Breast epithelium (tissue), 4 donors: ENCODE data around the gene NPR2. TPM values are rescaled to one million over a fixed set of nuclear protein-coding genes. Genes with fewer than 3 reads are reported as not detected.

Experiments
- DNase-seq, 2 donors: peaks; one replicate each; pipeline ENCODE4 v3.0.0-alpha.2; 2019; ENCODE audit warnings: low spot score in 2 of 2
- H3K27ac ChIP-seq, 2 donors: fragments of 200-600 bp; sonication (generic) in 1 of 2; one replicate each; pipeline ENCODE4 v1.5.1; 2016 to 2019; ENCODE audit warnings: mild to moderate bottlenecking in 1 of 2
- H3K27me3 ChIP-seq, 2 donors: fragments of 200-600 bp; sonication (generic) in 1 of 2; one replicate each; pipeline versions ENCODE4 v1.5.1 to v1.6.0; 2017 to 2019; ENCODE audit warnings: control low read depth in 1 of 2, mild to moderate bottlenecking in 1 of 2
- H3K36me3 ChIP-seq: fragments of 200-600 bp; one replicate; pipeline ENCODE4 v1.5.1; 2019
- H3K4me1 ChIP-seq, 2 donors: fragments of 200-600 bp; sonication (generic); one replicate each; pipeline ENCODE4 v1.5.1; 2016 to 2019; ENCODE audit warnings: control low read depth in 1 of 2
- H3K4me3 ChIP-seq, 3 donors: fragments of 200-600 bp; sonication (generic); 1 replicate in 2 of 3; 2 replicates in 1 of 3; pipeline ENCODE4 v1.5.1; 2016 to 2019; ENCODE audit warnings: mild to moderate bottlenecking in 3 of 3, moderate library complexity in 2 of 3
- H3K9me3 ChIP-seq, 2 donors: fragments of 200-600 bp; sonication (generic) in 1 of 2; one replicate each; pipeline ENCODE4 v1.5.1; 2016 to 2019; ENCODE audit warnings: control low read depth in 1 of 2
- CTCF ChIP-seq, 3 donors: fragments of 450-650 bp; IDR thresholded peaks; one replicate each; pipeline ENCODE4 v1.5.1; 2016 to 2017; ENCODE audit warnings: antibody characterized with exemption in 3 of 3, mild to moderate bottlenecking in 3 of 3, moderate library complexity in 3 of 3
- POLR2A ChIP-seq: fragments of 450-650 bp; IDR thresholded peaks from one replicate; pipeline ENCODE4 v1.6.1; 2016; ENCODE audit warnings: antibody characterized with exemption, mild to moderate bottlenecking, moderate library complexity
- POLR2AphosphoS5 ChIP-seq, 3 donors: sonication (generic); formaldehyde crosslinking; IDR thresholded peaks; one replicate each; pipeline ENCODE4 v1.6.1; 2017; ENCODE audit warnings: antibody characterized with exemption in 3 of 3
- intact Hi-C: fragments of 100-400 bp; cut with DNase I; formaldehyde crosslinking; loops from one replicate; pipeline ENCODE4 v1.15.1; 2023; ENCODE audit warnings: low total_unique reads
- total RNA-seq, 3 donors: library from RNA; depleted of rRNA; stranded (reverse); fragments of >200 nt; gene quantifications; one replicate each; pipeline ENCODE4 v1.1.0, GENCODE V29; 2016

The NPR2 gene
- 10 to 100 TPM; 10.2 to 34.2 (median 14.7) TPM for total RNA-seq

GRCh38 chr9:35791297-35791921 is at the start of gene NPR2:
Gene NPR2 (plus strand): TSS chr9:35791591. CDS start chr9:35792409, 818 bp downstream.
- H3K4me1 ChIP-seq, result peaks cover 0 to 4% of the 10 kb centered on the region in 2 donors
- no peaks in the 10 kb centered on the region for H3K9me3 ChIP-seq
- H3K4me3 ChIP-seq, result peak within 1 kb of the TSS; percentile 56 to 81 (median 56)
- H3K36me3 ChIP-seq, result no peaks in the 10 kb centered on the region
- no peak for DNase-seq
- TF ChIP-seq POLR2AphosphoS5 (IDR thresholded peaks at IDR 0.05), result no peak
- no peak for TF ChIP-seq CTCF (IDR thresholded peaks at IDR 0.05)
- no peak for TF ChIP-seq POLR2A
- intact Hi-C loops, result loop anchor here (5.0 kb wide), 1 partner anchor 96 kb away; no protein-coding TSS in a partner anchor
- H3K27me3 ChIP-seq, result no peaks in the 10 kb centered on the region
- peak within 1 kb of the TSS; percentile 54 to 91 for H3K27ac ChIP-seq

- TF ChIP-seq POLR2A (no peak), POLR2AphosphoS5 (IDR thresholded peaks at IDR 0.05) (no peak), CTCF (IDR thresholded peaks at IDR 0.05) (no peak)
- no peak overlapping the region for H3K4me3 ChIP-seq
- H3K4me1 ChIP-seq, result peaks cover 0 to 10% of the 10 kb centered on the region in 2 donors
- H3K9me3 ChIP-seq, result no peaks in the 10 kb centered on the region
- H3K27me3 ChIP-seq, result no peaks in the 10 kb centered on the region
- intact Hi-C loops, result no loop called here
- H3K36me3 ChIP-seq, result peaks cover 13% of the 10 kb centered on the region
- H3K27ac ChIP-seq, result no peak overlapping the region
- no peak for DNase-seq
These were observed 49.7 kb upstream of the NPR2 start for GRCh38 chr9:35741740-35742139.

DNA sequence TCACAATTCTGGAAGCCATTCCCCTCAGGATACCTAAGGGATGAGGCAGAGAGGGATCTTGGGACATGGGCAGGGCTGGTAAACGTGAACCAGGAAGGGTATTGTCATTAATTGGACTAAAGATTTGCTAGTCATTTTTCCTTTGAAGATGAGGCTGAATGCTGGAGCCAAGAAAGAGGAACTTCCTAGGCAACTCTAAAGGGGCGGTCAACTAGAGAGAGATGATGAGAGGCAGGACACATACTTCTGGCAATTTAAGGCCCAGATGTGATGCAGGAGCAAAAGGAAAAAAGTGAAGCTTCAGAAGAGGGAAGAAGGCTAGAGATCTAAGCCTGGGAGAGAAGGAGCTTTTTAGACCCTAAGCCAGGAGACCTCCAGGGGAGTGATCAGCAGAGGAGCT is 47.9 kb upstream of the NPR2 start:
- intact Hi-C loops, result no loop called here
- no peak overlapping the region for H3K27ac ChIP-seq
- no peaks in the 10 kb centered on the region for H3K9me3 ChIP-seq
- TF ChIP-seq POLR2AphosphoS5 (IDR thresholded peaks at IDR 0.05) (no peak), CTCF (IDR thresholded peaks at IDR 0.05) (no peak), POLR2A (no peak)
- no peak for DNase-seq
- peaks cover 6% of the 10 kb centered on the region for H3K36me3 ChIP-seq
- no peaks in the 10 kb centered on the region for H3K27me3 ChIP-seq
- H3K4me3 ChIP-seq, result no peak overlapping the region
- H3K4me1 ChIP-seq, result peaks cover 0 to 21% of the 10 kb centered on the region in 2 donors

GRCh38 chr9:35743880-35744518 is 47.4 kb upstream of the NPR2 start:
- H3K27ac ChIP-seq, result no peak overlapping the region

More at GRCh38 chr9:35743880-35744518, 47.4 kb upstream of the NPR2 start:
- TF ChIP-seq POLR2A (no peak), POLR2AphosphoS5 (IDR thresholded peaks at IDR 0.05) (no peak), CTCF (IDR thresholded peaks at IDR 0.05) (no peak)
- no peaks in the 10 kb centered on the region for H3K9me3 ChIP-seq
- no peak overlapping the region for H3K4me3 ChIP-seq
- H3K27me3 ChIP-seq, result no peaks in the 10 kb centered on the region
- intact Hi-C loops, result no loop called here
- H3K4me1 ChIP-seq, result peaks cover 0 to 21% of the 10 kb centered on the region in 2 donors
- no peak for DNase-seq
- H3K36me3 ChIP-seq, result peaks cover under 1% of the 10 kb centered on the region
